ENCODE results near the gene ZP1.

DNA sequence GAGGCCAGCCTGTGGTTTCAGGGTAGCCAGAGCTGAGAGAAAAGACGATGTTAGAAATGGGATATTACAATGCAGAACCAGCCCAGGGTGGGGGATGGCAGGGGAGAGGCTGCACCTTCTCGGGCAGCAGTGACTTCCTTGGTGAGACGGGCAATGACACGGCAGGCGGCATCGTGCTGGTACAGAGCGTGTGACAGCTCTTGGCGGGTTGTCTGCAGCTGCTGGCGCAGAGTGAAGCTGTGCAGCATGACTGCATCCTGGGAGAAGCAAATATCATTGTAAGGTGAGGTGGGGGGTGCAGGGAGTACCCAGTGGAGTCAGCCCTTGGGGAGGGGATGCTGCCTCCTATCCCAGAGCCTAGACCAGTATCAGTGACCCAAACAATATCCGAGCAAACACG, 35.3 kb downstream of the ZP1 start:
- TF ChIP-seq, protein P1, sequence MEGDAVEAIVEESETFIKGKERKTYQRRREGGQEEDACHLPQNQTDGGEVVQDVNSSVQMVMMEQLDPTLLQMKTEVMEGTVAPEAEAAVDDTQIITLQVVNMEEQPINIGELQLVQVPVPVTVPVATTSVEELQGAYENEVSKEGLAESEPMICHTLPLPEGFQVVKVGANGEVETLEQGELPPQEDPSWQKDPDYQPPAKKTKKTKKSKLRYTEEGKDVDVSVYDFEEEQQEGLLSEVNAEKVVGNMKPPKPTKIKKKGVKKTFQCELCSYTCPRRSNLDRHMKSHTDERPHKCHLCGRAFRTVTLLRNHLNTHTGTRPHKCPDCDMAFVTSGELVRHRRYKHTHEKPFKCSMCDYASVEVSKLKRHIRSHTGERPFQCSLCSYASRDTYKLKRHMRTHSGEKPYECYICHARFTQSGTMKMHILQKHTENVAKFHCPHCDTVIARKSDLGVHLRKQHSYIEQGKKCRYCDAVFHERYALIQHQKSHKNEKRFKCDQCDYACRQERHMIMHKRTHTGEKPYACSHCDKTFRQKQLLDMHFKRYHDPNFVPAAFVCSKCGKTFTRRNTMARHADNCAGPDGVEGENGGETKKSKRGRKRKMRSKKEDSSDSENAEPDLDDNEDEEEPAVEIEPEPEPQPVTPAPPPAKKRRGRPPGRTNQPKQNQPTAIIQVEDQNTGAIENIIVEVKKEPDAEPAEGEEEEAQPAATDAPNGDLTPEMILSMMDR (conservative IDR thresholded peaks at IDR 0.05; ENCODE audit: low read depth in 2 of 2) = no peak
- TF ChIP-seq STAT1 (IDR thresholded peaks at IDR 0.05; ENCODE audit: unreplicated experiment) = no peak
- no peak for TF ChIP-seq CREB1 (CRISPR knock-in tag; IDR thresholded peaks at IDR 0.05; ENCODE audit: low read depth)
- TF ChIP-seq, protein P2, sequence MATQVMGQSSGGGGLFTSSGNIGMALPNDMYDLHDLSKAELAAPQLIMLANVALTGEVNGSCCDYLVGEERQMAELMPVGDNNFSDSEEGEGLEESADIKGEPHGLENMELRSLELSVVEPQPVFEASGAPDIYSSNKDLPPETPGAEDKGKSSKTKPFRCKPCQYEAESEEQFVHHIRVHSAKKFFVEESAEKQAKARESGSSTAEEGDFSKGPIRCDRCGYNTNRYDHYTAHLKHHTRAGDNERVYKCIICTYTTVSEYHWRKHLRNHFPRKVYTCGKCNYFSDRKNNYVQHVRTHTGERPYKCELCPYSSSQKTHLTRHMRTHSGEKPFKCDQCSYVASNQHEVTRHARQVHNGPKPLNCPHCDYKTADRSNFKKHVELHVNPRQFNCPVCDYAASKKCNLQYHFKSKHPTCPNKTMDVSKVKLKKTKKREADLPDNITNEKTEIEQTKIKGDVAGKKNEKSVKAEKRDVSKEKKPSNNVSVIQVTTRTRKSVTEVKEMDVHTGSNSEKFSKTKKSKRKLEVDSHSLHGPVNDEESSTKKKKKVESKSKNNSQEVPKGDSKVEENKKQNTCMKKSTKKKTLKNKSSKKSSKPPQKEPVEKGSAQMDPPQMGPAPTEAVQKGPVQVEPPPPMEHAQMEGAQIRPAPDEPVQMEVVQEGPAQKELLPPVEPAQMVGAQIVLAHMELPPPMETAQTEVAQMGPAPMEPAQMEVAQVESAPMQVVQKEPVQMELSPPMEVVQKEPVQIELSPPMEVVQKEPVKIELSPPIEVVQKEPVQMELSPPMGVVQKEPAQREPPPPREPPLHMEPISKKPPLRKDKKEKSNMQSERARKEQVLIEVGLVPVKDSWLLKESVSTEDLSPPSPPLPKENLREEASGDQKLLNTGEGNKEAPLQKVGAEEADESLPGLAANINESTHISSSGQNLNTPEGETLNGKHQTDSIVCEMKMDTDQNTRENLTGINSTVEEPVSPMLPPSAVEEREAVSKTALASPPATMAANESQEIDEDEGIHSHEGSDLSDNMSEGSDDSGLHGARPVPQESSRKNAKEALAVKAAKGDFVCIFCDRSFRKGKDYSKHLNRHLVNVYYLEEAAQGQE (IDR thresholded peaks at IDR 0.05; ENCODE audit: unreplicated experiment) = no peak
- no peak for TF ChIP-seq POLR2AphosphoS5 (IDR thresholded peaks at IDR 0.05; ENCODE audit: low read depth)
- no peak for TF ChIP-seq EZH2phosphoT487 (IDR thresholded peaks at IDR 0.05; ENCODE audit: unreplicated experiment)

All from GM23338 (cell line).